H9 (cell line): ENCODE data around the gene NCF2. TPM values are rescaled to one million over a fixed set of nuclear protein-coding genes. Genes with fewer than 3 reads are reported as not detected.

ENCODE experiments used
- DNase-seq: peaks from one replicate; pipeline ENCODE4 v3.0.0-alpha.2; 2017
- H2AFZ ChIP-seq: one replicate; pipeline ENCODE4 v1.6.1; 2013; ENCODE audit warnings: mild to moderate bottlenecking, low read length, control low read depth, moderate library complexity
- H2AK5ac ChIP-seq: 2 replicates; pipeline ENCODE4 v1.6.1; 2013; ENCODE audit warnings: low read length, control low read depth, mixed read lengths; ENCODE audit not compliant: insufficient read length
- H2BK120ac ChIP-seq: one replicate; pipeline ENCODE4 v1.6.1; 2013; ENCODE audit warnings: low read depth, mild to moderate bottlenecking, low read length, control low read depth, inconsistent platforms; ENCODE audit not compliant: poor library complexity, severe bottlenecking
- H2BK12ac ChIP-seq: 2 replicates; pipeline ENCODE4 v1.6.1; 2013; ENCODE audit warnings: low read length, control low read depth, mixed read lengths, low read depth; ENCODE audit not compliant: insufficient read length
- H2BK15ac ChIP-seq: 2 replicates; pipeline ENCODE4 v1.6.1; 2013; ENCODE audit warnings: low read depth, low read length, control low read depth
- H2BK20ac ChIP-seq: one replicate; pipeline ENCODE4 v1.6.1; 2013; ENCODE audit warnings: low read depth, mild to moderate bottlenecking, low read length, control low read depth, inconsistent platforms; ENCODE audit not compliant: poor library complexity, severe bottlenecking
- H2BK5ac ChIP-seq: 2 replicates; pipeline ENCODE4 v1.6.1; 2013; ENCODE audit warnings: low read length, control low read depth, mixed read lengths; ENCODE audit not compliant: insufficient read length
- H3K14ac ChIP-seq: 2 replicates; pipeline ENCODE4 v1.6.1; 2013; ENCODE audit warnings: low read length, control low read depth; ENCODE audit not compliant: insufficient read depth
- H3K18ac ChIP-seq: 2 replicates; pipeline ENCODE4 v1.6.1; 2013; ENCODE audit warnings: low read depth, mild to moderate bottlenecking, mixed read lengths, low read length, control low read depth; ENCODE audit not compliant: insufficient read length
- H3K23ac ChIP-seq: 2 replicates; pipeline ENCODE4 v1.6.1; 2013; ENCODE audit warnings: low read length, control low read depth, mixed read lengths, low read depth; ENCODE audit not compliant: insufficient read length
- H3K23me2 ChIP-seq: 2 replicates; pipeline ENCODE4 v1.6.1; 2013; ENCODE audit warnings: low read depth, mild to moderate bottlenecking, mixed read lengths, low read length, control low read depth; ENCODE audit not compliant: insufficient read length, poor library complexity, severe bottlenecking
- H3K27ac ChIP-seq: 2 replicates; pipeline ENCODE4 v1.5.1; 2013; ENCODE audit warnings: low read length, control low read depth, mixed read lengths, low read depth; ENCODE audit not compliant: insufficient read length
- H3K27me3 ChIP-seq: 2 replicates; pipeline ENCODE4 v1.6.1; 2013; ENCODE audit warnings: low read length, control low read depth, inconsistent platforms; ENCODE audit not compliant: insufficient read depth
- H3K4ac ChIP-seq: 2 replicates; pipeline ENCODE4 v1.6.1; 2013; ENCODE audit warnings: low read depth, mild to moderate bottlenecking, control low read depth, inconsistent platforms, low read length, moderate library complexity
- H3K4me1 ChIP-seq: 2 replicates; pipeline ENCODE4 v1.6.1; 2013; ENCODE audit warnings: low read length, control low read depth, inconsistent platforms; ENCODE audit not compliant: insufficient read depth
- H3K4me2 ChIP-seq: 2 replicates; pipeline ENCODE4 v1.6.1; 2013; ENCODE audit warnings: low read length, control low read depth, mixed read lengths; ENCODE audit not compliant: insufficient read length, insufficient read depth
- H3K56ac ChIP-seq: 2 replicates; pipeline ENCODE4 v1.6.1; 2013; ENCODE audit warnings: low read depth, mild to moderate bottlenecking, mixed read lengths, low read length, control low read depth; ENCODE audit not compliant: insufficient read length
- H3K79me1 ChIP-seq: 2 replicates; pipeline ENCODE4 v1.6.1; 2013; ENCODE audit warnings: low read depth, mild to moderate bottlenecking, moderate library complexity, low read length, control low read depth, inconsistent platforms; ENCODE audit not compliant: insufficient read depth, poor library complexity, severe bottlenecking
- H3K79me2 ChIP-seq: 2 replicates; pipeline ENCODE4 v1.6.1; 2013; ENCODE audit warnings: low read length, control low read depth, inconsistent platforms; ENCODE audit not compliant: insufficient read depth
- H3K9ac ChIP-seq: 2 replicates; pipeline ENCODE4 v1.6.1; 2013; ENCODE audit warnings: low read length, control low read depth, mixed read lengths; ENCODE audit not compliant: insufficient read length; ENCODE audit errors: extremely low read depth
- H3K9me3 ChIP-seq: one replicate; pipeline ENCODE4 v1.6.1; 2013; ENCODE audit warnings: low read depth, low read length, inconsistent platforms; ENCODE audit not compliant: control insufficient read depth
- H3T11ph ChIP-seq: one replicate; pipeline ENCODE4 v1.6.1; 2013; ENCODE audit warnings: mild to moderate bottlenecking, low read length, control low read depth, inconsistent platforms
- H4K20me1 ChIP-seq: one replicate; pipeline ENCODE4 v1.6.1; 2013; ENCODE audit not compliant: control insufficient read depth, insufficient read length, insufficient read depth
- H4K5ac ChIP-seq: 2 replicates; pipeline ENCODE4 v1.6.1; 2013; ENCODE audit warnings: low read depth, mild to moderate bottlenecking, mixed read lengths, low read length, control low read depth; ENCODE audit not compliant: insufficient read length
- H4K8ac ChIP-seq: replicated peaks from 2 replicates; pipeline ENCODE4 v1.6.1; 2013; ENCODE audit warnings: low read length, control low read depth, mixed read lengths, low read depth; ENCODE audit not compliant: insufficient read length
- H4K91ac ChIP-seq: 2 replicates; pipeline ENCODE4 v1.6.1; 2013; ENCODE audit warnings: low read depth, mild to moderate bottlenecking, moderate library complexity, mixed read lengths, low read length, control low read depth; ENCODE audit not compliant: insufficient read length
- H3K27ac Mint-ChIP-seq, 3 experiments: 2 replicates in 2 of 3; 3 replicates in 1 of 3; pipeline ENCODE4 v1.8.0; 2020 to 2021; ENCODE audit warnings: mixed read lengths in 3 of 3, mild to moderate bottlenecking in 1 of 3, moderate library complexity in 1 of 3
- H3K27me3 Mint-ChIP-seq: 2 replicates; pipeline ENCODE4 v1.8.0; 2021; ENCODE audit warnings: low read depth, mild to moderate bottlenecking, moderate library complexity, mixed read lengths
- H3K36me3 Mint-ChIP-seq, 3 experiments: 2 replicates in 2 of 3; 3 replicates in 1 of 3; pipeline ENCODE4 v1.8.0; 2020 to 2021; ENCODE audit warnings: low read depth in 3 of 3, mixed read lengths in 3 of 3; ENCODE audit not compliant: insufficient read depth in 1 of 3
- H3K4me1 Mint-ChIP-seq, 2 experiments: 2 replicates each; pipeline ENCODE4 v1.8.0; 2020; ENCODE audit warnings: mixed read lengths in 2 of 2
- H3K4me3 Mint-ChIP-seq, 2 experiments: 2 replicates in 1 of 2; 3 replicates in 1 of 2; pipeline ENCODE4 v1.8.0; 2020 to 2021; ENCODE audit warnings: mild to moderate bottlenecking in 2 of 2, mixed read lengths in 2 of 2, moderate library complexity in 1 of 2
- H3K9me3 Mint-ChIP-seq, 2 experiments: 2 replicates in 1 of 2; 3 replicates in 1 of 2; pipeline ENCODE4 v1.8.0; 2020; ENCODE audit warnings: mild to moderate bottlenecking in 2 of 2, mixed read lengths in 2 of 2, moderate library complexity in 1 of 2
- CTCF ChIP-seq: fragments of 200-600 bp; sonication (generic); conservative IDR thresholded peaks from 3 replicates; pipeline ENCODE4 v1.8.0; 2021; ENCODE audit warnings: antibody characterized with exemption, mild to moderate bottlenecking
- WGBS: extraction: QIAGEN DNeasy Blood & Tissue Kit; methylation state at CpG from one replicate; pipeline ENCODE4 v1.1.7; 2013; ENCODE audit warnings: missing lambda C conversion rate, low lambda C conversion rate, mixed read lengths; ENCODE audit not compliant: insufficient read length; ENCODE audit errors: extremely low coverage; 5-methylcytosine and 5-hydroxymethylcytosine counted together
- total RNA-seq: library from RNA; stranded (reverse); gene quantifications from 2 replicates; pipeline ENCODE4 v1.2.1, GENCODE V29; 2021

The NCF2 gene
- total RNA-seq, 1 experiment from 2014 or later, result not detected

- H3K27me3 Mint-ChIP-seq, result no peaks in the 10 kb centered on the region
- H4K91ac ChIP-seq, result no peak overlapping the region
- no peaks in the 10 kb centered on the region for H3K79me2 ChIP-seq
- H4K20me1 ChIP-seq, result no peaks in the 10 kb centered on the region
- H2AK5ac ChIP-seq, result no peak overlapping the region
- H3K56ac ChIP-seq, result no peak overlapping the region
- no peak for TF ChIP-seq CTCF
- no peak overlapping the region for H4K8ac ChIP-seq
- H3K4me3 Mint-ChIP-seq, result no peak overlapping the region
- no peak overlapping the region for H3K9ac ChIP-seq
- DNase-seq, result no peak
- H3K18ac ChIP-seq, result no peak overlapping the region
- no peak overlapping the region for H2BK15ac ChIP-seq
- H3K27ac Mint-ChIP-seq, result no peak overlapping the region; a peak in 1 of 7 replicates
- peaks cover 19 to 34% (median 29%) of the 10 kb centered on the region in 3 experiments; a peak in 6 of 7 replicates for H3K36me3 Mint-ChIP-seq
- H3K23me2 ChIP-seq, result no peaks in the 10 kb centered on the region
- H2BK20ac ChIP-seq, result no peak overlapping the region
- H2BK120ac ChIP-seq, result no peak overlapping the region
- H4K5ac ChIP-seq, result no peak overlapping the region
- H3K4me1 Mint-ChIP-seq, result peaks cover 29% of the 10 kb centered on the region in 2 experiments
- H3K4me2 ChIP-seq, result no peak overlapping the region
- no peaks in the 10 kb centered on the region for H3K4me1 ChIP-seq
- no peak overlapping the region for H3K4ac ChIP-seq
- no peaks in the 10 kb centered on the region for H3K9me3 Mint-ChIP-seq
- no CpG with 5 or more reads among the region's 2 CpGs for WGBS
- no peak overlapping the region for H2BK12ac ChIP-seq
- no peaks in the 10 kb centered on the region for H3K79me1 ChIP-seq
- no peak overlapping the region for H2BK5ac ChIP-seq
- no peak overlapping the region for H3K14ac ChIP-seq
- no peak overlapping the region for H3K27ac ChIP-seq
- H3K27me3 ChIP-seq, result no peaks in the 10 kb centered on the region
- no peak overlapping the region for H3T11ph ChIP-seq
- H3K23ac ChIP-seq, result no peak overlapping the region
- no peaks in the 10 kb centered on the region for H3K9me3 ChIP-seq
- H2AFZ ChIP-seq, result no peak overlapping the region
These were observed 40.5 kb upstream of the NCF2 start for GRCh38 chr1:183630748-183631147.
